Spleen (tissue), 11 donors: ENCODE data around the gene KDM3B. TPM values are rescaled to one million over a fixed set of nuclear protein-coding genes. Genes with fewer than 3 reads are reported as not detected.

Experiments
- DNase-seq: peaks from one replicate; pipeline ENCODE4 v3.0.0-alpha.2; 2020
- H3K27ac ChIP-seq, 8 donors: fragments of 200-600 bp; sonication (generic) in 7 of 8; 1 replicate in 4 of 8; 2 replicates in 4 of 8; pipeline versions ENCODE4 v1.5.0 to v1.8.0; 2016 to 2021; ENCODE audit warnings: inconsistent platforms in 4 of 8, mild to moderate bottlenecking in 4 of 8, moderate library complexity in 1 of 8
- H3K27me3 ChIP-seq, 7 donors: fragments of 200-600 bp; sonication (generic) in 6 of 7; replicated peaks in 1 of 7; 1 replicate in 4 of 7; 2 replicates in 3 of 7; pipeline versions ENCODE4 v1.5.0 to v1.8.0; 2016 to 2021; ENCODE audit warnings: inconsistent platforms in 3 of 7, mild to moderate bottlenecking in 1 of 7
- H3K36me3 ChIP-seq, 6 donors: fragments of 200-600 bp; sonication (generic) in 5 of 6; 1 replicate in 4 of 6; 2 replicates in 2 of 6; pipeline versions ENCODE4 v1.5.0 to v1.8.0; 2016 to 2021; ENCODE audit warnings: inconsistent platforms in 2 of 6
- H3K4me1 ChIP-seq, 6 donors: fragments of 200-600 bp; sonication (generic) in 5 of 6; 1 replicate in 3 of 6; 2 replicates in 3 of 6; pipeline versions ENCODE4 v1.5.0 to v1.8.0; 2016 to 2021; ENCODE audit warnings: inconsistent platforms in 3 of 6
- H3K4me3 ChIP-seq, 8 donors: fragments of 200-600 bp; sonication (generic) in 7 of 8; 1 replicate in 4 of 8; 2 replicates in 4 of 8; pipeline versions ENCODE4 v1.5.0 to v1.8.0; 2016 to 2021; ENCODE audit warnings: inconsistent platforms in 4 of 8, mild to moderate bottlenecking in 4 of 8, moderate library complexity in 2 of 8
- H3K9me3 ChIP-seq, 8 donors: fragments of 200-600 bp; sonication (generic) in 7 of 8; 1 replicate in 4 of 8; 2 replicates in 4 of 8; pipeline versions ENCODE4 v1.5.0 to v1.8.0; 2016 to 2021; ENCODE audit warnings: inconsistent platforms in 4 of 8
- POLR2A ChIP-seq, 3 donors: fragments of 450-650 bp; IDR thresholded peaks; one replicate each; pipeline ENCODE4 v1.5.1; 2017; ENCODE audit warnings: antibody characterized with exemption in 3 of 3, mild to moderate bottlenecking in 1 of 3
- POLR2AphosphoS5 ChIP-seq, 3 donors: sonication (generic); formaldehyde crosslinking; IDR thresholded peaks; one replicate each; pipeline ENCODE4 v1.5.1; 2017; ENCODE audit warnings: antibody characterized with exemption in 3 of 3
- WGBS, 5 donors: extraction: QIAGEN DNeasy Blood & Tissue Kit in 3 of 5; methylation state at CpG; one replicate each; pipeline versions ENCODE4 v1.1.5 to v1.1.7; 2013 to 2018; 5-methylcytosine and 5-hydroxymethylcytosine counted together
- intact Hi-C: fragments of 100-400 bp; cut with DNase I; formaldehyde crosslinking; loops from one replicate; pipeline ENCODE4 v1.15.0; 2023; ENCODE audit warnings: low total_unique reads
- polyA plus RNA-seq, 3 donors: library from polyadenylated mRNA; stranded (reverse); fragments of 200-250 nt; gene quantifications; one replicate each; pipeline ENCODE4 v1.2.1, GENCODE V29; 2013
- total RNA-seq, 7 donors: library from RNA; depleted of rRNA in 3 of 7; stranded (reverse); fragments of >200 nt in 3 of 7; fragmentation: NEBNext Ultra II Directional in 4 of 7; extraction: Animal tissue kit (Norgen Biotek cat#: 25700) in 4 of 7; gene quantifications; one replicate each; pipeline versions ENCODE4 v1.1.0 to v1.2.1, GENCODE V29; 2016 to 2021
- TF ChIP-seq, protein P1 (sequence below), 11 experiments: fragments of 200-600 bp in 7 of 11; fragments of 450-650 bp in 4 of 11; sonication (generic) in 4 of 11; IDR thresholded peaks in 8 of 11; conservative IDR thresholded peaks in 3 of 11; 1 replicate in 7 of 11; 2 replicates in 4 of 11; pipeline versions ENCODE4 v1.4.0 to v1.8.0; 2016 to 2021; ENCODE audit warnings: antibody characterized with exemption in 11 of 11, inconsistent platforms in 4 of 11, mild to moderate bottlenecking in 1 of 11
- donor health status: healthy with polysubstance abuse.
- donor health status: DM: no; HTN: no; CAD: no; lungs with moderate emphysema.
- donor health status: DM: no; HTN: no; CAD: no.
- donor health status: Bipolar disorder and iron deficiency.
- donor health status: healthy.
- donor health status: DM: no; HTN: no; CAD: no.
- donor health status: DM: yes; HTN: yes; CAD: no.

The KDM3B gene
- total and polyA plus RNA-seq, 10 donors, result 21.6 to 90.6 (median 75.1) TPM

- intact Hi-C loops, result no loop called here
- no peak for TF ChIP-seq POLR2A (IDR thresholded peaks at IDR 0.05)
- TF ChIP-seq, protein P1, sequence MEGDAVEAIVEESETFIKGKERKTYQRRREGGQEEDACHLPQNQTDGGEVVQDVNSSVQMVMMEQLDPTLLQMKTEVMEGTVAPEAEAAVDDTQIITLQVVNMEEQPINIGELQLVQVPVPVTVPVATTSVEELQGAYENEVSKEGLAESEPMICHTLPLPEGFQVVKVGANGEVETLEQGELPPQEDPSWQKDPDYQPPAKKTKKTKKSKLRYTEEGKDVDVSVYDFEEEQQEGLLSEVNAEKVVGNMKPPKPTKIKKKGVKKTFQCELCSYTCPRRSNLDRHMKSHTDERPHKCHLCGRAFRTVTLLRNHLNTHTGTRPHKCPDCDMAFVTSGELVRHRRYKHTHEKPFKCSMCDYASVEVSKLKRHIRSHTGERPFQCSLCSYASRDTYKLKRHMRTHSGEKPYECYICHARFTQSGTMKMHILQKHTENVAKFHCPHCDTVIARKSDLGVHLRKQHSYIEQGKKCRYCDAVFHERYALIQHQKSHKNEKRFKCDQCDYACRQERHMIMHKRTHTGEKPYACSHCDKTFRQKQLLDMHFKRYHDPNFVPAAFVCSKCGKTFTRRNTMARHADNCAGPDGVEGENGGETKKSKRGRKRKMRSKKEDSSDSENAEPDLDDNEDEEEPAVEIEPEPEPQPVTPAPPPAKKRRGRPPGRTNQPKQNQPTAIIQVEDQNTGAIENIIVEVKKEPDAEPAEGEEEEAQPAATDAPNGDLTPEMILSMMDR (IDR thresholded peaks at IDR 0.05 in 8 of 11, conservative IDR thresholded peaks at IDR 0.05 in 3 of 11), result no peak
- TF ChIP-seq POLR2AphosphoS5 (IDR thresholded peaks at IDR 0.05), result no peak
- no peak for DNase-seq
- H3K4me1 ChIP-seq, result peaks cover 0 to 11% (median 7%) of the 10 kb centered on the region in 6 donors
- H3K36me3 ChIP-seq, result no peaks in the 10 kb centered on the region
- H3K9me3 ChIP-seq, result no peaks in the 10 kb centered on the region
- no peak overlapping the region for H3K4me3 ChIP-seq
- WGBS, 5 donors, result 74 to 91% (median 80%) methylated on average over 8 to 9 of the region's 9 CpGs
- H3K27ac ChIP-seq, result no peak overlapping the region
- H3K27me3 ChIP-seq, result no peaks in the 10 kb centered on the region
Observed at GRCh38 chr5:138448481-138449398, 96.3 kb downstream of the KDM3B start.

DNA sequence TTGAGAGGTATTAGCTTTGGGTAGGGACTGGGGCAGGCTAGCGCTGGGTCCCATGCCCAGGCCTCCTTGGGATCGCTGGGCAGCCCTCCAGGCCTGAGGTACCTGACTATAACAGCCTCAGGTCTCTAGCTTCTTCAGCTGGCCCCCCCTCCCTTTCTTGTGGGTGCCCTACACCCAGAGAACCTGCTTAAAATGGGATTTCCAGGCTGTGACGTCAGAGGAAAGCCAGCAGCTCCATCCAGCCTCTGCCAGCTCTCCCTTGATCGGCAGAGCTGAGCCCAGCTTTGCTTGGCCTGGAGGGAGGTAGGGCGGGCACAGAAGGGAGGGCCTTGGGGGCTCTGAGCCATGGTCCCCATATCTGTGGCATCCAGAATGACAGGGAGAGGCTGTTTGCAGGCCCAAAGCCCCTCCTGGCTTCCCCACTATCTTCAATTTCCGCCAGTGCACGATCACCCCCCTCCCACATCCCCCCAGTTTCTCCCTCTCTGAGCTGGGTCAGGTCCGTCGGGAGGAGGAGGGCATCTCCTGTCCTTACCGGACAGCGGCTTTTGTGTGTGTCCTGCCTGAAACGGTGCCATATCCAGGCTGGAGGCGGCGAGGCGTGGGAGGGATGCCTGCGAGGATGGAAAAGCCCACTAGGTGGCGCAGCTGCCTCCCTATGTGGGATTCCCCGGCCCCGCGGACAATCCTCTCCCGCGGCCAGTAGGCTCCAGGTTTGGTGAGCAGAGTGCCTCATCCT lies 97.2 kb downstream of the KDM3B start:
- Histone ChIP-seq H3K4me1 (peaks cover 0 to 11% (median 7%) of the 10 kb centered on the region in 6 donors), H3K27ac (no peak overlapping the region), H3K27me3 (no peaks in the 10 kb centered on the region), H3K4me3 (no peak overlapping the region), H3K36me3 (no peaks in the 10 kb centered on the region), H3K9me3 (no peaks in the 10 kb centered on the region)
- intact Hi-C loops, result loop anchor here (2.0 kb wide), 1 partner anchor 53 kb away; no protein-coding TSS in a partner anchor
- DNase-seq, result peak; percentile 95
- TF ChIP-seq, protein P1 (IDR thresholded peaks at IDR 0.05 in 8 of 11, conservative IDR thresholded peaks at IDR 0.05 in 3 of 11), result peak; percentile 94 to 99 (median 97)
- TF ChIP-seq POLR2A (IDR thresholded peaks at IDR 0.05), result no peak
- TF ChIP-seq POLR2AphosphoS5 (IDR thresholded peaks at IDR 0.05), result peak; percentile 54 to 74 (median 65)
- WGBS, 5 donors, result 20 to 23% (median 20%) methylated on average over 22 of the region's 22 CpGs

DNA sequence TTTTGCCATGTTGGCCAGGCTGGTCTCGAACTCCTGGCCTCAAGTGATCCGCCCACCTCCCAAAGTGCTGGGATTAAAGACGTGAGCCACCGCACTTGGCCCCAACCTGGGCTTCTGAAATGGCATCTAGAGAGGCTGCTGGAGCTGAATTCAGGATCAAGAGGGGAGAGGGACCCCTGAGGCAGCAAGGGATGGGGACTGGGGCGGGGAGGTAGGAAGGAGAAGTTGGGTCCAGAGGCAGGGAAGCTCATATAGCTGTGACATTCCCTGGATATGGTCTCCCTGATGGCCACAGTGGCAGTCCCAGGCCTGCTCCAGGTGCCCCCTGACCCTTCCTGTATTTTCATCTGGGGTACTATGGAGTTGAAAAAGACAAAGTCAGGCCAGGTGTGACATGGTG lies 98.5 kb downstream of the KDM3B start:
- no peak for DNase-seq
- intact Hi-C loops, result loop anchor here (2.0 kb wide), 1 partner anchor 52 kb away; no protein-coding TSS in a partner anchor
- WGBS, 5 donors, result 84 to 91% (median 90%) methylated on average over 5 of the region's 5 CpGs

More for the DNA sequence above, 98.5 kb downstream of the KDM3B start:
- no peaks in the 10 kb centered on the region for H3K36me3 ChIP-seq
- no peak overlapping the region for H3K27ac ChIP-seq
- H3K4me3 ChIP-seq, result no peak overlapping the region
- TF ChIP-seq POLR2A (IDR thresholded peaks at IDR 0.05) (no peak), POLR2AphosphoS5 (IDR thresholded peaks at IDR 0.05) (no peak)
- TF ChIP-seq, protein P1 (IDR thresholded peaks at IDR 0.05 in 8 of 11, conservative IDR thresholded peaks at IDR 0.05 in 3 of 11), result no peak
- no peaks in the 10 kb centered on the region for H3K9me3 ChIP-seq
- no peaks in the 10 kb centered on the region for H3K27me3 ChIP-seq
- peaks cover 0 to 11% (median 7%) of the 10 kb centered on the region in 6 donors for H3K4me1 ChIP-seq
